GM23338 (cell line): ENCODE results near the gene MLH1. TPM values are rescaled to one million over a fixed set of nuclear protein-coding genes. Genes with fewer than 3 reads are reported as not detected.
"Not testable (repeated sequence)": the region's sequence is repeated elsewhere in the genome, so short reads cannot be mapped to it uniquely, and the experiment has no call there.

Source experiments
- ATAC-seq: fragments of 200-7000 bp; cut with Tn5 transposase; 3 replicates; pipeline ENCODE4 v1.9.1; 2020
- DNase-seq: peaks from one replicate; pipeline ENCODE4 v3.0.0-alpha.2; 2015; ENCODE audit warnings: low spot score
- H2AFZ ChIP-seq: fragments of 200-600 bp; sonication (generic); 2 replicates; pipeline ENCODE4 v1.8.0; 2016; ENCODE audit warnings: antibody characterized with exemption, mild to moderate bottlenecking, moderate library complexity
- H3F3A ChIP-seq: fragments of 200-600 bp; sonication (generic); replicated peaks from 2 replicates; pipeline ENCODE4 v1.8.0; 2017; ENCODE audit warnings: antibody characterized with exemption, mixed run types, low read depth
- H3K27ac ChIP-seq: fragments of 200-600 bp; sonication (generic); 2 replicates; pipeline ENCODE4 v1.6.1; 2016; ENCODE audit warnings: low read depth
- H3K27me3 ChIP-seq: fragments of 200-600 bp; sonication (generic); 2 replicates; pipeline ENCODE4 v1.8.0; 2016; ENCODE audit warnings: mild to moderate bottlenecking, mixed run types, moderate library complexity; ENCODE audit not compliant: insufficient read depth
- H3K36me3 ChIP-seq: fragments of 200-600 bp; sonication (generic); 2 replicates; pipeline ENCODE4 v1.8.0; 2016; ENCODE audit warnings: mild to moderate bottlenecking; ENCODE audit not compliant: insufficient read depth
- H3K4me1 ChIP-seq: fragments of 200-600 bp; sonication (generic); 2 replicates; pipeline ENCODE4 v1.8.0; 2016; ENCODE audit warnings: mild to moderate bottlenecking, moderate library complexity; ENCODE audit not compliant: insufficient read depth
- H3K4me2 ChIP-seq: fragments of 200-600 bp; sonication (generic); 2 replicates; pipeline ENCODE4 v1.7.1; 2017; ENCODE audit warnings: mixed run types
- H3K4me3 ChIP-seq: fragments of 200-600 bp; sonication (generic); 2 replicates; pipeline ENCODE4 v1.6.1; 2016; ENCODE audit warnings: mixed run types
- H3K79me2 ChIP-seq: fragments of 200-600 bp; sonication (generic); replicated peaks from 2 replicates; pipeline ENCODE4 v1.8.0; 2017; ENCODE audit warnings: mild to moderate bottlenecking; ENCODE audit not compliant: insufficient read depth
- H3K9me2 ChIP-seq: fragments of 200-600 bp; sonication (generic); 2 replicates; pipeline ENCODE4 v1.8.0; 2017; ENCODE audit not compliant: insufficient read depth
- H4K20me1 ChIP-seq: fragments of 200-600 bp; sonication (generic); replicated peaks from 2 replicates; pipeline ENCODE4 v1.8.0; 2017; ENCODE audit warnings: mild to moderate bottlenecking; ENCODE audit not compliant: insufficient read depth
- H3K27ac Mint-ChIP-seq: 2 replicates; pipeline ENCODE4 v1.8.0; 2020; ENCODE audit warnings: inconsistent platforms, mild to moderate bottlenecking, moderate library complexity, mixed read lengths
- H3K27me3 Mint-ChIP-seq: 3 replicates; pipeline ENCODE4 v1.8.0; 2022; ENCODE audit warnings: low read depth, mild to moderate bottlenecking, moderate library complexity, mixed read lengths, inconsistent platforms; ENCODE audit not compliant: insufficient read depth, poor library complexity
- H3K36me3 Mint-ChIP-seq: 3 replicates; pipeline ENCODE4 v1.8.0; 2021; ENCODE audit warnings: low read depth, mild to moderate bottlenecking, inconsistent platforms, moderate library complexity, mixed read lengths
- H3K4me1 Mint-ChIP-seq: 3 replicates; pipeline ENCODE4 v1.8.0; 2020; ENCODE audit warnings: mild to moderate bottlenecking, inconsistent platforms, mixed read lengths
- H3K4me3 Mint-ChIP-seq: 3 replicates; pipeline ENCODE4 v1.8.0; 2021; ENCODE audit warnings: moderate library complexity, mild to moderate bottlenecking, inconsistent platforms, mixed read lengths
- H3K9me3 Mint-ChIP-seq: 3 replicates; pipeline ENCODE4 v1.8.0; 2020; ENCODE audit warnings: moderate library complexity, mild to moderate bottlenecking, inconsistent platforms, mixed read lengths
- CREB1 ChIP-seq: fragments of 250-450 bp; sonication (Bioruptor Pico); IDR thresholded peaks from 2 replicates; pipeline ENCODE4 v1.5.0; 2020; ENCODE audit warnings: low read depth, mild to moderate bottlenecking, moderate library complexity
- CTCF ChIP-seq, 2 experiments: fragments of 200-600 bp in 1 of 2; sonication (generic) in 1 of 2; conservative IDR thresholded peaks; 2 replicates each; pipeline versions ENCODE4 v1.5.1 to v1.6.1; 2016 to 2017; ENCODE audit warnings: antibody characterized with exemption in 2 of 2, low read depth in 2 of 2, mild to moderate bottlenecking in 2 of 2, moderate library complexity in 1 of 2
- ETS1 ChIP-seq: IDR thresholded peaks from 2 replicates; pipeline ENCODE4 v1.6.1; 2016; ENCODE audit warnings: antibody characterized with exemption
- JUNB ChIP-seq: IDR thresholded peaks from one replicate; pipeline ENCODE4 v1.6.1; 2016; ENCODE audit warnings: antibody characterized with exemption; ENCODE audit not compliant: unreplicated experiment
- REST ChIP-seq: IDR thresholded peaks from one replicate; pipeline ENCODE4 v1.6.1; 2018; ENCODE audit warnings: antibody characterized with exemption; ENCODE audit not compliant: unreplicated experiment
- ZNF114 ChIP-seq: fragments of 250-450 bp; sonication (Bioruptor Pico); IDR thresholded peaks from 2 replicates; pipeline ENCODE4 v1.5.0; 2020; ENCODE audit warnings: mild to moderate bottlenecking, moderate library complexity
- ZNF462 ChIP-seq: fragments of 250-450 bp; sonication (Bioruptor Pico); IDR thresholded peaks from 2 replicates; pipeline ENCODE4 v1.5.0; 2020; ENCODE audit warnings: mild to moderate bottlenecking, moderate library complexity
- polyA plus RNA-seq: library from polyadenylated mRNA; unstranded; fragments of >200 nt; fragmentation: Nextera tagmentation; extraction: Ambion mirVana; gene quantifications from 2 replicates; pipeline ENCODE4 v1.2.1, GENCODE V29; 2016
- total RNA-seq: library from RNA; depleted of rRNA; stranded (reverse); fragments of >200 nt; shearing (Covaris generic); gene quantifications from 2 replicates; pipeline ENCODE4 v1.2.3, GENCODE V29; 2014

Gene MLH1
- total and polyA plus RNA-seq, 2 experiments from 2014 or later: 31.7 to 58.0 TPM

- Histone ChIP-seq H4K20me1 (no peaks in the 10 kb centered on the region), H3K4me2 (no peak overlapping the region), H3K36me3 (no peaks in the 10 kb centered on the region), H3K27ac (no peak overlapping the region), H3K27me3 (no peaks in the 10 kb centered on the region), H3K79me2 (no peaks in the 10 kb centered on the region), H3K4me1 (peaks cover 6% of the 10 kb centered on the region; the same call in 1 of the 2 replicates), H3K4me3 (no peak overlapping the region), H3K9me2 (peaks cover 3% of the 10 kb centered on the region; the same call in 1 of the 2 replicates), H2AFZ (no peak overlapping the region), H3F3A (no peaks in the 10 kb centered on the region)
- ATAC-seq: no peak
- no peak for TF ChIP-seq CREB1 (CRISPR knock-in tag)
- TF ChIP-seq JUNB: no peak
- no peak for TF ChIP-seq ZNF462 (CRISPR knock-in tag)
- TF ChIP-seq CTCF (conservative IDR thresholded peaks at IDR 0.05; ENCODE audit: low read depth in 2 of 2): no peak
- TF ChIP-seq REST: no peak
- TF ChIP-seq ZNF114: no peak
- no peak for TF ChIP-seq ETS1
- H3K36me3 Mint-ChIP-seq: no peaks in the 10 kb centered on the region
- H3K4me1 Mint-ChIP-seq: peaks cover 19% of the 10 kb centered on the region
- no peak overlapping the region for H3K27ac Mint-ChIP-seq
- no peaks in the 10 kb centered on the region for H3K9me3 Mint-ChIP-seq
- no peak overlapping the region for H3K4me3 Mint-ChIP-seq
- DNase-seq: no peak
- H3K27me3 Mint-ChIP-seq: peaks cover 4% of the 10 kb centered on the region
These were observed 32.8 kb upstream of the MLH1 start for GRCh38 chr3:36960502-36960901.

- not testable (repeated sequence) for H3K36me3 Mint-ChIP-seq, ATAC-seq
These were observed 30.3 kb upstream of the MLH1 start for GRCh38 chr3:36963008-36963407.

More at GRCh38 chr3:36963008-36963407, 30.3 kb upstream of the MLH1 start:
- not testable (repeated sequence) for H3K79me2 ChIP-seq, H3K27ac Mint-ChIP-seq, H3K4me3 ChIP-seq, H3K36me3 ChIP-seq, H3K27me3 ChIP-seq, H3K9me2 ChIP-seq, H3F3A ChIP-seq, H3K4me3 Mint-ChIP-seq, H4K20me1 ChIP-seq, H3K9me3 Mint-ChIP-seq, H3K27me3 Mint-ChIP-seq, H2AFZ ChIP-seq, DNase-seq, H3K27ac ChIP-seq, H3K4me2 ChIP-seq
- H3K4me1 Mint-ChIP-seq: peaks cover 19% of the 10 kb centered on the region
- H3K4me1 ChIP-seq: peaks cover 13% of the 10 kb centered on the region
